Cardiac septum (tissue), 1 donor: ENCODE data around the gene NR6A1. TPM values are rescaled to one million over a fixed set of nuclear protein-coding genes. Genes with fewer than 3 reads are reported as not detected.

Experiments
- DNase-seq: peaks from one replicate; pipeline ENCODE4 v3.0.0-alpha.2; 2020; ENCODE audit warnings: low spot score
- intact Hi-C: fragments of 100-400 bp; cut with DNase I; formaldehyde crosslinking; loops from one replicate; pipeline ENCODE4 v1.14.0; 2022
- total RNA-seq: library from RNA; stranded (reverse); fragmentation: NEBNext Ultra II Directional; extraction: Animal tissue kit (Norgen Biotek cat#: 25700); gene quantifications from one replicate; pipeline ENCODE4 v1.2.1, GENCODE V29; 2021
- donor health status: DM: no; HTN: no; CAD: no.

Gene NR6A1
- total RNA-seq, 1 donor from 2014 or later = 2.2 TPM

GRCh38 chr9:124527781-124528180, 243.3 kb downstream of the NR6A1 start:
- intact Hi-C loops = no loop called here

DNA sequence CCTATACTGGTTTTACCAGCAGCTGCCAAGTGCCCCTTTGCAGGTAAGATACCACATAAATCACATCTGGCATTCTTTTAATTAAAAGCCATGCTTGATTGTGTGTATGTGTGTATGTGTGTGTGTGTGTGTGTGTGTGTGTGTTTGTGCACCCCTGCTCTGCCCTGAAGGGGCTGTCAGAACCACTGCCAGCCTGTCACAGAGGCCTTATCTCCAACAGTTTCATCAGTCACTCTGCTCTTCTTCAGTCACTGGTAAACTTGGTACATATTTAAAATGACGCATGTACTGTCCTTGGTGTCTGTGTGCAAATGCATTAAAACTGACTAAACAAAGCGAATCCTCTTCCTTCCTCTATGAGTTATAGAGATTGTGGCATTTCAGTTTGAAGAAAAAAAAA, 244.9 kb downstream of the NR6A1 start:
- DNase-seq = no peak
- intact Hi-C loops = no loop called here

More at GRCh38 chr9:124527781-124528180, 243.3 kb downstream of the NR6A1 start:
- DNase-seq = no peak

GRCh38 chr9:124522121-124523098, 248.7 kb downstream of the NR6A1 start:
- DNase-seq = no peak
- intact Hi-C loops = no loop called here

DNA sequence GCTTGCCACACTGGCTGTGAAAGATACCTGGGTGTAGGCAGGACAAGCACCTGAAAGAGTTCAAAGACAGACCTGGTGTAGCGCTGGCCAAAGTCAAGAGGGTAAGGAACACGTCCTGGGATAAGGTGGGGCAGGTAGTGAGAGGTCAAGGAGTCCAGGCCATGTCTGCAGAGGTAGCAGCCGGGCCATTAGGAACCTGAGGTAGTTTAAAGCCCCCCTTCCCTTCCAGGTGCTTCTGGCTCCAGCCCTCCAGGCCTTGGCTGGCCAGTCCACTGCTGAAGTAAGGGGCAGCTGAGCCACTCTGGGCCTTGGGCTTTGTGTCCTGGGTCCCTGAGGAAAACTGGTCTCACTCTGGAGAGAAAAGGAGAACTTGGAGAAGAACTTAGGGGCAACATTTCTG, 250.0 kb downstream of the NR6A1 start:
- DNase-seq = no peak
- intact Hi-C loops = no loop called here

- no peak for DNase-seq
- intact Hi-C loops = no loop called here
These were observed 250.9 kb downstream of the NR6A1 start for GRCh38 chr9:124520206-124520596.

DNA sequence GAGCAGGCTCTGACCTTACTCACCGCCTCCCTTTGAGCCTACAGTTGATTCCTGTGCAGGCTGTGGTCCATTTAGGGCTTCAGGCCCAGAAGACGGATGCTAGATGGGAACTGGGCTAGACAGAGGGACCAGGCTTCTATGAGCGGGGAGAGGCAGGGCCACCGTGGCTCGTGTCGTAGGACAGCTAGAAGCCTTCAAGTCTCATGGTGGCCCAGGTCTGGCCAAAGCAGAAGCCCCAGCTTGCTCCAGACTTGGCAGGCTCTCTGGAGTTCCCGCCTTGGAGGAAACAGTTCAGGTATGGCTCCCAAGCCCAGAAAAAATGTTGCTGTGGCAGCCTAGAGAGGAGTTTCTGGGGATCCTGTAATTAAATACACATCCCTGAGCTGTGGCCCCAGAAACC, 253.0 kb downstream of the NR6A1 start:
- intact Hi-C loops = no loop called here

DNA sequence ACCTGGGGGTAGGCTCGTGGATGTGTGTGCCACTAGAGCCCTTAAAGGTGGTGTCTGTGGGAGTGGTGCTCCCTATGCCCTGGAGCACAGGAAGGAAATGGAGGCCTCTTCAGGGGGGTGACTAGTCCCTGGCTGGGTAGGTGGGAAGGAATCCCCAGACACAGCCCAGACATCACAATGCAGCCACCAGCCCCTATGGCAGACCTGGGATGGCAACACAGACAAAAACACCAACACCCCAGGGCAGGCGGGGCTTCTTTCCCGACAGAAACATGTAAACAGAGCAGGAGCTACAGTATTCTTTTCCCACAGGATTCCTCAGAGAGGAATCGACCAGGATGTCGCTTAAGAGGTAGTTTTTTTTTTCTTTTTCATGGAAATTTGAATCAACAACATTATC, 253.5 kb downstream of the NR6A1 start:
- intact Hi-C loops = no loop called here
- no peak for DNase-seq

More for the DNA sequence above, 253.0 kb downstream of the NR6A1 start:
- no peak for DNase-seq

GRCh38 chr9:124514874-124515273, 256.2 kb downstream of the NR6A1 start:
- no peak for DNase-seq
- intact Hi-C loops = no loop called here

DNA sequence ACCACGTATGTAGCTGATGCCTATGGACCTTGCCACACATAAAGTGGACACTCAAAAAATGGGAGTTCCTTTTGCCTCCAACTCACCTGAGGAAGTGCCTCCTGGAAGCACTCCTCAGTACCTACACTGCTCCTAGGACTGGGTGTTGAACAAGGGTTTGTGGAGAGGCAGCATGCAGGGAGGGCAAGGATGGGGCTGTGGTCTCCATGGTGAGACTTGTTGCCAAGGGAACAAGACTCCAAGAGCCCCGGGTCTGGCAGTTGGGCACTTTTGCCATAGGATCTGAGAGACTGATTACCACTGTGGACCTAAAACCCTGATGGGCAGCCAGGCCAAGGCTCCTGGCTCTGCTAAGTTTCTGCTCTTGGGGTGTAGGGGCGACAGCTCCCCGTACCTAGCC, 257.0 kb downstream of the NR6A1 start:
- intact Hi-C loops = no loop called here
- DNase-seq = no peak

- intact Hi-C loops = no loop called here
- DNase-seq = no peak
These were observed 257.6 kb downstream of the NR6A1 start for GRCh38 chr9:124513376-124513994.

- intact Hi-C loops = no loop called here
- no peak for DNase-seq
These were observed 258.3 kb downstream of the NR6A1 start for GRCh38 chr9:124512806-124513204.

DNA sequence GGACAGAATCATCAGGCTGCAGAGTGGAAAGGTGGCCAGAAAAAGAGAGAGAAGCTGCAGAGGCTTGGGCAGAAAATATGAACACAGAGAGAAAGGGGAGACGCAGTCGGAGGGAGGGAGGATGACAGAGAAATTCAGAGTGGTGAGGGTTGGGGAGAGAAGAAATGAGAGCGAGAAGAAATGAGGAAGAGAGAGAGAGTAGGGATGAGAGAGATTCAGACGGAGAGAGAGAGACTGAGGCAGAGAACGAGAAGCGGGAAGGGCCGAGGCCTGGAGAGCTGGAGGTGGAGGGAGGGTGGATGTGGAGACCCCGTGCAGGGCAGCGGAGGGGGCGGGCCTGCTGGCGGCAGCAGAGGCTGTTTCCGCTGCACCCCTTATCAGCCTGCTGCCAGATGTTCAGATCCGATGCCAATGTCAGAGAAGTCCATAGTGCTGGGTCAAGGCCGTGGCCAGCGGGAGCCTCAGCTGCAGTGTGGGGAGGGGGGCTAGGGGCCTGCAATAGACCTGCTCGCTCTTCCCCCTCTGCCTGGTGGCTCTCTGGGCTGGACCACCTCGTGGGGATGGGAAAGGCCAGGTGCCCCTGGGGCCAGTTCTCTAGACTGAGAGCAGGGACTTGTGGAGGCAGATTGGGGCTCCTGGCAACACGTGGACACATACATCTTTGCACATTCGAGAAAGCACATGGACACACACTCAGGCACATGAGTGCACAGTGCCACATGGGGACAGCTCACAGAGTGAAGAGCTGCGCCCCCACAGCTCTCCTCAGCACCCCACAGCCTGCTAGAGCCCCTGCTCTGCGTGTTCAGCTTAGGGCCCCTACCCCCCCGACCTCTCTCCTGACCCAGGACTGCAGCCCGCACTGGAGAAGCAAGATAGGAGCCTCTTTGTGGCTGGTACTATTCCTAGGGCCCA, 259.0 kb downstream of the NR6A1 start:
- intact Hi-C loops = no loop called here
- no peak for DNase-seq

DNA sequence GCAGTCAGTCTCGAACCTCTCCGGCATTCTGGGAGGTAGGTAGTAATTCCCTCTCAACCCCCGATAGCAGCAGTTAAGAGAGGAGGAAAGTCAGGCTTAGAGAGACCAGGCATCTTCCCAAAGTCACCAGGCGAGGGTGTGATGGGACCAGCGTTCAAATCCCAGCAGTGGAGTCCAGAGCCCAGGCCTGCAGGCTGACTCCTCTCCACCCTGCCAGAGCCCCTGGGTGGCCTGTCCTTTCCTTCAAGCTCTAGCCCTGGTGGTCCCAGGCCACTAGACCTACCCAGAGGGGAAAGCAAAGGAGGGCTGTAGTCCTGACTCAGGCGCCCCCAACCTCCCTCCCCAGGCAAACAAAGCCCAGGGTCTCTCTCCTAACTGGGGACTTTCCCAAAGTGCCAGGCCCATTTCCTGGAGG, 259.7 kb downstream of the NR6A1 start:
- intact Hi-C loops = no loop called here
- no peak for DNase-seq

GRCh38 chr9:124510650-124511425, 260.3 kb downstream of the NR6A1 start:
- intact Hi-C loops = no loop called here
- DNase-seq = no peak

DNA sequence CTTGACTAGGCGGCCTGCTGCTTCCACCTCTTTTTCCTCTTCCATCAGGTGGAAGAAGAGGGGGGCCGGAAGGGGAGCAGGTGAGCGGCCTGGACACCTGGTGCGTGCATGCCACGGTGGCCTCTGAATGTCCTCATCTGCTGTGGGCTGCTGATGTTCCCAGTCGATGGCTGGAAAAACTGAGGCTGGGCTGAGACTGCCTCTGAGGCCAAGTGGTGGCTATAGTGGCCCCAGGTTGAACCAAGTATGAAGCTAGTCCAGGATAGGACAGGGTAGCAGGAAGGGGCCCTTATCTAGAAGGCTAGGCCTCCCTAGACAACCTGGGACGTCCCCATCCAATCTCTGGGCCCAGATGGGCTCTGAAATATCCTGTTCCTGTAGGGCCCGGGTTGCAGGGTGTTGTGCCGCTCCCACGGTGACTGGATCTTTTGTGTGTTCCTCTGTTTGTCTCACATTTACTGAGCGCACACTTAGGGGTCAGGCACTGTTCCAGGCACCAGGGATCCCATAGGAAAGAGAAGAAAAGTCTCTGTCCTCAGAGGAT, 263.2 kb downstream of the NR6A1 start:
- intact Hi-C loops = no loop called here
- DNase-seq = no peak

GRCh38 chr9:124506931-124507879, 263.9 kb downstream of the NR6A1 start, which contains the start of gene NR5A1:
Gene NR5A1 (minus strand): TSS chr9:124507399. CDS start chr9:124503395, 4,004 bp downstream.
- intact Hi-C loops = no loop called here
- no peak for DNase-seq

- no peak for DNase-seq
- intact Hi-C loops = no loop called here
These were observed 264.7 kb downstream of the NR6A1 start for GRCh38 chr9:124506433-124506832.

GRCh38 chr9:124505901-124506346, 265.2 kb downstream of the NR6A1 start:
- no peak for DNase-seq
- intact Hi-C loops = no loop called here
